OCI-M2 (cell line): ENCODE data around the gene KCNMB2.

Experiments
- DNase-seq: peaks from one replicate; lab custom pipeline; 2025; ENCODE audit not compliant: unreplicated experiment; lab: John Stamatoyannopoulos, UW

The KCNMB2 gene

GRCh38 chr3:178748874-178749273 is 212.6 kb downstream of the KCNMB2 start:
- no peak for DNase-seq

- no peak for DNase-seq
These were observed 213.2 kb downstream of the KCNMB2 start for GRCh38 chr3:178749471-178749870.

- DNase-seq: no peak
These were observed 214.5 kb downstream of the KCNMB2 start for GRCh38 chr3:178750639-178751300.

DNA sequence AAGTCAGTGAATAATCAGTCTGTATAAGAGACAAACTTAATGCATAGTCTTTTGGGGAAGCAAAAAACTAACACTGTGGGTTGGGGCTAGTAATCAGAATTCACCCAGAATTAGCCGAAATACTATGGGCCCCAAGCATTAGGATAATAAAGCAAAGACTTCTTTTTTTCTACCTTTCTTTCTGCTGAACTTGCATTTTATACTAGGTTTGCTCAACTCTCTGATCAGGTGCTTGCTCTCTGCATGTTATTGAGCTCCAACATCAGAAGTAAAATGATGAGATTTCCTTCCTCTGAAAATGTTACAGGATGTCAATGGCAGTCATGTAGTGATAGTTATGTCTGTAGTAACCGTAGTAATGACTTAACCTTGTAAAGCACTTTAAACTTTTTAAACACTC is 216.6 kb downstream of the KCNMB2 start:
- DNase-seq: no peak

DNA sequence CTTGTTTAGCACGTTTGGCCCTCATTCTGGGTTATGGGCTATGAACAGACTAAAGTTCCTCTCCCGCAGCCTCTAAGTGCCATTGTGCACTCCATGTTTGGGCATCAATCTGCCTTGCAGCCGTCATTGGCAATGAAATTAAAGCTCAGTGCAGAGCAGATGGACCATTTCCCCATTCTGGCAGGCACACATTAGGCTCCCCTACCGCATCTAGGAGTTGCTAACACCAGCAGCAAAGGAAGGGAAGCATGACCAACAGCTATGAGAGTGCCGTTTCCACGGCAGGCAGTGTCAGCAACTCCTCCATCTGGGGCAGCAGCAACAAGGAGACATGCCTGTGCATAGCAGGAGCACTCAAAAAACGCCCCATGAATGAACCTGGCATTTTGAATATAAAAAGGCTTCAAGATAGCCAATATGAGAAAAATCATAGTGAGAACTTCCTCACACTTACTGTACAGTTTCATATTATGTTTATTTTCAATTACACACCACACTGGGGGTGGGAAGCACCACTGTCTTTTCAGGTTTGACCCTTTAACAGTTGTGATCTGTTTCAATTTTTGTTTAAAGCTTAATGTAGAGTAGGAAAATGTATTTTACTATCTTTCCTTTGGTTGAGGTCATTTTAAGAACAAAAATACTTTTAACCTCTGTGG is 218.7 kb downstream of the KCNMB2 start:
- no peak for DNase-seq

- no peak for DNase-seq
These were observed 224.8 kb downstream of the KCNMB2 start for GRCh38 chr3:178761024-178761423.

DNA sequence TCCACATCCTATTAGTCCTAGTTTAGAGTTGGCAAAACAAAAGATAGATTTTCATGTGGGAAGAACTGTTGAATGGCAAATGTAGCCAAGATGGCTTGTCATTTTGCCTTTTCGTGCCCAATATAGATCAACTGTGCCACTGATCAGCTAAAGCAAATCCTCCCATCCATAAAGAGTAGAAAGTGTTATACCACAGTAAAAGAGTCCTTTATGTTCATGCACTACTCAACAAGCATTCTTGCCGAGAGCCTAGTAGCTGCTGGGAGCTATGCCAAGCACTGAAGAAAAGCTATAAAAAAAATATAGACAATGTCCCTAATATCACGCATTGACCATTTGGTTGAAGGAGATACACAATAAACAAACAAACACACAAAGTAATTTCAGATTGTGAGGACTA is 225.2 kb downstream of the KCNMB2 start:
- no peak for DNase-seq

DNA sequence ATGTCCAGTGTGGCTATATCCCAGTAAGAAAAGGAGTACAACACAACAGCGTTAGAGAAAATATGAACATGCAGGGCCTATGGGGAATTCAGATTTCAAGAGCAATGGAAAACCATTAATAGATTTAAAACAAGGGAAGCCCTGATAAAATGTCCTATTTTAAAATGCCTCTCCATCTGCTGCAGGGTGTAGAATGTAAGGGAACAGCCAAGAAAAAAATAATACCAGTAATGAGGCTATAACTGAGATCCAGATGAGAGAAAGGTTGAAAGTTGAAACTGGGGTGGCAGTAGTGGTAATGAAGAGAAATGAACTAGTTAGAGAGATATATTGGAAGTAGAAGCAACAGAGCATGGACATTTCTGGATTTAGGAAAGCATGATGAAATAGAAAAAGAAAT is 226.1 kb downstream of the KCNMB2 start:
- DNase-seq: no peak

DNA sequence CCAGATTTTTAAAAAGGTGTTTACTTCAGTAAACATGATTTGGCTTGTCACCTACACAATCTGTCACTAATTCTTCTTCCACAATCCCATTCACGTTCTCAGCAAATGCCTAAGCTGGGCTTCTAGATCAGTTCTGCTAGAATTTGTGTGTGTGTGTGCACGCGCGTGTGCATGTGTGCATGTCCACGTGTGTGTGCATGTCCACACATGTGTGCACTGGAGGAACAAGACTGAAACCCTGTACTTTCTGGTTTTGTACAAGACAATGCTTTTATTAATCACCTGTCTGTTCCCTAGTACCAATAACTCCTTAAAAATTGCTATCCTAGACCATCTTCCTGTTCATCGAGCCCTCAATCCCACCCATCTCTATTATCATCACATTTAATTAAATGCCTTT is 229.2 kb downstream of the KCNMB2 start:
- DNase-seq: no peak

GRCh38 chr3:178767581-178767980 is 231.3 kb downstream of the KCNMB2 start:
- DNase-seq: no peak

DNA sequence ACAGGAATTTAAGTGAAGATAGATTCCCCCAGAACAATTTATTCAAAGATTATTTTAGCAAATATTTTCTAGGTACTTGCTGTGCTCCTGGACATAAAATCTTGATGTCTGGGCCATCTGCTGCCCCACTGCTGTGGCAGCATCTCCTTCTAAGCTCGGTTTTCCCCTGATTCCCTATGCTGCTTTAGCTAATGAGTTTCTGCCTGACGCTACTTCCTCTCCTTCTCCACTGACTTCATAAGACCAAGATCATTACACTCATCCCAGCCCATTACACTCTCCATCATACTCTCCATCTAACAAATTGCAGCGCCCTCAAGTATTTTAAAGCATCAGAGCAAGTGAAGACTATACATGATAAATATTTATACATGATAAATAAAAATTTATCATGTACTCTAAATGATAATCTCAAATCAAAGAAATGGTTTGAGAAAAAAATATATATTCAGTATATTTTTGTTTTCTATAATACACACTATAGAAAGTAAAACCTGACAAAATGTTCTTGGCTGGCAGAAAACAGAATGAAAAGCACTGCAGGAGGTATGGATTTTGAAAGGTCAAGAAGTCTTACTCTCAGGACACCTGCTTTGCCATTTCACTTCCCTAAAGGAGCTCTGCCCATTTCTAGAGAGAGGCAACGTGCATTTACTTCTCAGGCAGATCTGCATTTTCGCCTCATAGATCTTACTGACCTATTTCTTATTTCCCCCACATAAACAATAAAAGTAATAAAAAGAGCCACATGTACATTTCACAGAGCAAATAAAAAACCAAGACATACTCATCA is 232.0 kb downstream of the KCNMB2 start:
- DNase-seq: no peak

DNA sequence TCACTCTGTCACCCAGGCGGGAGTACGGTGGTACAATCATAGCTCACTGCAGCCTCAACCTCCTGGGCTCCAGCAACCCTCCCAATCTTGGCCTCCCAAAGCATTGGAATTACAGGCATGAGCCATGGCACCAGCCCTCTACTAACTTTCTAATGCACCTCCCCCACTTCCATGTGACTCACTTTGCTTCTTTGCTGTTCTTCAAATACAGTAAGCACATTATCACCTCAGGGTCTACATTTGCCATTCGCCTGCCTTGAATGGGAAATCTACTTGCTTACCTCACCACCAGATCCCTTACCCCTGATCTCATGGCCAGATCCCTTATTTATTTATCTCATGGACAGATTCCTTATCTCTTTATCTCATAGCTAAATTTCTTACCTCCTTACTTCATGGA is 235.3 kb downstream of the KCNMB2 start:
- DNase-seq: no peak

GRCh38 chr3:178772746-178773145 is 236.5 kb downstream of the KCNMB2 start:
- DNase-seq: no peak

DNA sequence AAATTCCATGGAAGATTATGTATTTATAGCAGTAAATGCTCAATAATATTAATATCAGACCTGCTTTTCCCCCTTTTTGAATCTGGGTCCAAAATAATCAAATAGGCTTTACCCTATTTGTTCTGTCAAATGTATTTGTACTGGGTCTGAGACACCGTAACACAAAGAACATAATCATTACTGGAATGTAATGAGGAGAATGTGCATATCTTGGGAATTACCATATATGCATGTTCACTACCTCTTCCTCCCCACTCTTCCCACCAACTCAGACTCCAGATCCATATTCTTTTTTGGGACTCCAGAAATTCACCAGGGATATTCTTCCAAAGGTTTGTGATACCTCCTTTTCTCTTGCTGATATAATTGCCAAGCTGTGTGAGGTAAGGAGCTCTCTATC is 237.1 kb downstream of the KCNMB2 start:
- no peak for DNase-seq

DNA sequence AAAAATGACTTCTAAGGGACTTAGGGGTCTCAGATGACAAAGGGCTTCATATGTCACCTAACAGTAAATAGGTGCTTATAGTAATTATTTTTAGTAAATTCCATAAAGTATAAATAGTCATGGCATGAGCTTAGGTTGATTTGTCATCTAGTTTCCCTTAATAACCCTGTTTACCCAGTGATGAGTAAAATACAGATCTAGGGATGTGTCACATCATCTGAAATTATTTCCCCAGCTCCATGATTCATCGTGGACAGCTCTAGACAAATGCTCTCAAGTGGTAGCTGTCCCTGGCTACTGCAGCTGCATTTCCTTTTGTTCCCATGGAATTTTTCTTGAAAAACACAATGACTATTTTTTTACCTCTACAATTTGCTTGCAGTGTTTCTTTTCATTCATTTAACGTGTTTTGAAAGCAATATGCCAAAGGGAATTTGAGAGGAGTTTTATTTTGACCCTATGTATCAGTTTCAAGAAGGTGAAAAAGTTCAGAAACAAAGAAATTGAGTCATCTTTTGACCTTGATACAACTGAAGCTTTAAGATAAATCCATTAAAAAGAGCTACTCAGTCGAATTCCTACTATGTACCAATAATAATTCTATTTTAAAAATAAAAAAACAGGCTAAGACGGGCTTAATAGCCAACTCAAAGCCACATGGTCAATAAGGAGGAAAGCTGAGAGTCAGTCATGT is 241.6 kb downstream of the KCNMB2 start:
- no peak for DNase-seq

DNA sequence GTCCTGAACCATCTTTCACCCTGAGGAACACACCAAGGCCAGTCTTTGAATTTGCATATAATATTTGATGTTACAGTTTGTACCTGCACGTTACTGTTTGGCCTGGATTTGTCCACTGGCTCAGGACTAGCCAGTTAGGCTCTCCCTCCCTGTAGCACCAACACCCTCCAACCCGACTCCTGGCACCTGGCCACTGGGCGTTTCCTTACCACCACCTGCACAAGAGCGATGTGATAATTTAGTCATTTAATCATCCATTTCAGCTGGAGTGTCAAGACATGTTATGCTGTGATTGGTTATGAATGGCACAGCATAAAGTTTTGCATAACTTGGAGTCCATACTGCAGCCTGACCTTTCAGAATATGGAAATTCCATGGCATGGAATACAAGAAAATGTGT is 242.4 kb downstream of the KCNMB2 start:
- DNase-seq: no peak

DNA sequence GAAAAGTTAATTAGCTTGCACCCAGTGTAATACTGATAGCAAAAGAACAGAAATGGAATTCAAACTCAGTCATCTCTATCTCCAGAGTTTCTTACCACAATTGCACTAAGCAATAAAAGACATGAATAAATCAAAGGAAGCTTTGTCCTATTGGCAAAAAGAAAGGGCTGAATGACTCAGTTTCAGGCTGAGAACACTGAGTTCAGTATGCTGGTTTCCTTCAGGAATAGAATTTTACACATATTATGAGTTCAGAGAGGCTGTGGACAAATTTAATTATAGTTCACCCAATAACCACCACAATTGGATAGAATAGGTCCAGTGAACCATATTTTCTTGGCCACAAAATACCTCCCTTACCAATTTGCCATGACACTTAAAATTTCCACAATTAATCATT is 249.7 kb downstream of the KCNMB2 start:
- DNase-seq: no peak

- no peak for DNase-seq
These were observed 251.7 kb downstream of the KCNMB2 start for GRCh38 chr3:178787960-178788359.

GRCh38 chr3:178794711-178795110 is 258.5 kb downstream of the KCNMB2 start:
- no peak for DNase-seq

DNA sequence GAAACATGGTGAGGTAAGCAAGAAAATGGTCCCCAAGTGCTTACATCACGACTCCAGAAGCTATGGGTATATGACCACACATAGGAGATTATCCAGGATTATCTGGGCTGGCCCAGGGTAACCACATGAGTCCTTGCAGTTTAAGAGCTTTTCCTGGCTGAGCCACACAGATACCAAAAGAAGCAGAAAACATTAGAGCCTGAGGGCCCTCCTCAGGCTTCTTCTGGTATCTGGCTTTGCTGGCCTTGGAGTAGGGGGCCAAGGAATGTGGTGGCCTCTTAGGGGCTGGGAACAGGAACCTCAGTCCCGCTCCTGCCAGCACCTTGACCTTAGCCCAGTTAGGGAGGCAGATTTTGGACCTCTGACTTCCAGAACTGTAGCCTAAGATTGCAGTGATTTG is 259.1 kb downstream of the KCNMB2 start:
- no peak for DNase-seq

GRCh38 chr3:178802259-178802658 is 266.0 kb downstream of the KCNMB2 start:
- DNase-seq: no peak
